Activated CD4-positive, alpha-beta T cell treated with anti-CD3 and anti-CD28 coated beads for 24 hours (primary cell): ENCODE measurements around the gene CDY1.
"Not testable (repeated sequence)": the region's sequence is repeated elsewhere in the genome, so short reads cannot be mapped to it uniquely, and the experiment has no call there.

Source experiments
- DNase-seq, 2 donors: peaks; one replicate each; pipeline ENCODE4 v3.0.0-alpha.2; 2020; ENCODE audit warnings: low read depth in 2 of 2

The CDY1 gene, protein sequence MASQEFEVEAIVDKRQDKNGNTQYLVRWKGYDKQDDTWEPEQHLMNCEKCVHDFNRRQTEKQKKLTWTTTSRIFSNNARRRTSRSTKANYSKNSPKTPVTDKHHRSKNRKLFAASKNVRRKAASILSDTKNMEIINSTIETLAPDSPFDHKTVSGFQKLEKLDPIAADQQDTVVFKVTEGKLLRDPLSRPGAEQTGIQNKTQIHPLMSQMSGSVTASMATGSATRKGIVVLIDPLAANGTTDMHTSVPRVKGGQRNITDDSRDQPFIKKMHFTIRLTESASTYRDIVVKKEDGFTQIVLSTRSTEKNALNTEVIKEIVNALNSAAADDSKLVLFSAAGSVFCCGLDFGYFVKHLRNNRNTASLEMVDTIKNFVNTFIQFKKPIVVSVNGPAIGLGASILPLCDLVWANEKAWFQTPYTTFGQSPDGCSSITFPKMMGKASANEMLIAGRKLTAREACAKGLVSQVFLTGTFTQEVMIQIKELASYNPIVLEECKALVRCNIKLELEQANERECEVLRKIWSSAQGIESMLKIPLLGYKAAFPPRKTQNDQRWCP

DNA sequence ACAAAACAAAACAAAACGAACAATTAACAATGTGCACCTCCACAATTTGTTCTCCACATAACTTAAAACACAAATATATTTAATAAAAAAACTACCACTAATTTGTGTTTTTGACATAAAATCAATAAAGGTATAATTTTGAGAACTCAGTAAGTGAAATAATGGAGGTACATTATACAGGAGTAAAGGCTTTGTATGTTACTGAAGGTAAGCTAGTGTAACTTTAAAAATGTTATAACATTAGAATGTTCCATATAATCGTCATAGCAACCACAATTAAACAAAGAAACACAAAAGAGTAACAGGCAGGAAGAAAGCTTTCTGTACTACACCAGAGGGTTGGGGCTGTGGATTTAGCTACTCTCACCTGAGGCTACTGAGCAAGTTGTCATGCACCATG is at the start of gene CDY1:
TSS of gene CDY1 (plus strand) at position 301 of the 400 bp plus-strand sequence. CDS start 326 bp downstream, outside the sequence.
- not testable (repeated sequence) for DNase-seq

DNA sequence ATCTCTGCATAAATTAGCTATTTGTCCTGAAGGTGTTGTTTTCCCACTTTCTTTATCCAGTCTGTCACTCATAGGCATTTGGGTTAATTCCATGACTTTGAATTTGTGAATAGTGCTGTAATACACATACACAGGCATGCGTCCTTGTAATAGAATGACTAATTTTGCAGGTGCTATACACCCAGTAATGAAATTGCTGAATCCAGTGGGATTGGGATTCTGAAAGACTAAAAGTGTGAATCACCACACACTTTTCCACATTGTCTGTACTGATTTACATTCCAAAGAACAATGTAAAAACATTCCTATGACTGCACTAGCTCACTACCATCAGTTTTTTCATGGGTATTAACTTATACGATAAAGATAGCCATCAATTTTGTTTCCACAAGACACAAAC is 28.6 kb upstream of the CDY1 start:
- not testable (repeated sequence) for DNase-seq

DNA sequence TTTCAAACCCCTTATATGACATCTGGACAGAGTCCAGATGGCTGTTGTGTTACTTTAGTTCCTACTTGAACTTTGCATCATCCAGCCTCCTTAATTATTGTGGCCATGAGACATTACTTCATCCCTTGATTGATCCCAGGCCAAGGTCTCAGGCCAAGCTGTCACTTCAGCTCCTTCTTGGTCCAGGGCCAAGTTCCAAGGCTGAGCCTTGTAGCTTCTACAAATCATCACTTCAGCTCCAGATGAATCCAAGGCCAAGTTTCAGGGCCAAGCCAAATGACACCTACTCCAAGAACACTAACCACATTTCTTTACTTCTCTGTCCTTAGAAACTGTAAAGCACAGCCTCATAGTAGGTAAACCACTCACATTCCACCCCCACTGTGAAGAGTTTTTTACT is 1.7 kb upstream of the CDY1 start:
- not testable (repeated sequence) for DNase-seq

DNA sequence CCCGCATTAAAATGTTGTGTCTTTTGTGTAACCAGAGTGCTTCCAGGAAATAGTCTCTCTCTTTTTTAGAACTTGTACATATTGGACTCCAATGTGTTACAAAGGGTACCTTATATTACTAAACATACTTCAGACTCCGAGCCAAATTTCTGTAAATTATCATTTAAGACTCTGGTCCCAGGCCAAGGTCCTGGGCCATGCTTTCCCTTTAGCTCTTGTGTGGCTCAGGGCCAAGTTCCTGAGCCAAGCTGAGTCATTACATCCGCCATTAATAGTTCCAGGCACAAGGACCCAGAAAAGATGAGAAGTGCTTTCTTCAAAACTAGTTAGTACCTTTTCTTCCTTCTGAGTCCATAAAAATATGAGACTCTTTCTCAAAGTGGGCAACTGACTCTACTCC is 4.6 kb downstream of the CDY1 start:
- not testable (repeated sequence) for DNase-seq

DNA sequence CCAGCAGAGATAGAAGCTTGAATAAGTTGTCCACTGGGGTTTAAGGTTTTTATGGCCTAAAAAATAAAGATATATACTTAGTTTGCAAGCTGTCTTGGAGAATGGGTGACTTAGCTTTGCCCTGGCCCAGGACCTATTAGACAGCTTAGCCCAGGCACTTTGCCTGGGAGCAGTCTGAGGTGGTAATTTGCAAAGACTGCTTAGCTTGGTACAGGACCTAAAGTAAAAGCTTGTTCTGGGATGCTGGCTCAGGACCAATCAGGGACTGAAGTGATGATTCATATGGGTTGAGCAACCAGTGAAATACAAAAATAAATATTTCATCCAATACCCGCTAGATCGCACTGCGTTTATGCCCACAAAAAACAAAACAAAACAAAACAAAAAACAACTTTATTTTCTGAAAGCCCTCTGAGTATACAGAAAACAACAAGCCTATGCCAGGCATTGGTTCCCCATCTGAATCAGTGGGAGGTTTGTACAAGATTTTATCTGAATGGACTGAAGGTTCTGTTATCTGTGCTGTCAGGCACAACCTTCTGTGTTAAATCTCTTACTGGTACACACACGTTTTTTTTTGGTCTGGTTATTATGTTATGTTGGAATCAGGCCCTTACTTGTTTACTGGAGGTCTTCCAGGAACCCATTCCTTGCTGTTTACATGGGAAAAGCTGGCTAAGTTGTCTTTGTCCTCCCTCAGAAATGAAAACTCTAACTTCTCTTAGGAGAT is 8.6 kb downstream of the CDY1 start:
- DNase-seq, result not testable (repeated sequence)

DNA sequence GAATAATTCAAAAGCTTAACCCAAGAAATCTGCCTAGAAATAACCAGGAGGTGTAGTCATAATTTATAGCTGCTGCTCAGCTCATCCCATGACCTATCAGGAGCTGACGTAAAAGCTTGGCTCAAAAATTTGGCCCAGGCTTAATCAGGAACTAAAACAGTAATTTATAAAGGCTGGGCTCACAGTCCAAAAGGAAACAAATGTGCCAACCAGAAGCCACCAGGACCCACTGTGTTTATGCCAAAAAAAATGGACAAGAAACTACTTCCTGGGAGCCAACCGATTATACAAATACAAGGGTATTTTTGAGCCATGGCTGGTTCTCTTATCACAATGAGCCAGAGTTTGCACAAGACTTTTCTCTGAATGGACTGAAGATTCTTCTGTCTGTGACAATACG is 17.9 kb downstream of the CDY1 start:
- DNase-seq, result not testable (repeated sequence)

DNA sequence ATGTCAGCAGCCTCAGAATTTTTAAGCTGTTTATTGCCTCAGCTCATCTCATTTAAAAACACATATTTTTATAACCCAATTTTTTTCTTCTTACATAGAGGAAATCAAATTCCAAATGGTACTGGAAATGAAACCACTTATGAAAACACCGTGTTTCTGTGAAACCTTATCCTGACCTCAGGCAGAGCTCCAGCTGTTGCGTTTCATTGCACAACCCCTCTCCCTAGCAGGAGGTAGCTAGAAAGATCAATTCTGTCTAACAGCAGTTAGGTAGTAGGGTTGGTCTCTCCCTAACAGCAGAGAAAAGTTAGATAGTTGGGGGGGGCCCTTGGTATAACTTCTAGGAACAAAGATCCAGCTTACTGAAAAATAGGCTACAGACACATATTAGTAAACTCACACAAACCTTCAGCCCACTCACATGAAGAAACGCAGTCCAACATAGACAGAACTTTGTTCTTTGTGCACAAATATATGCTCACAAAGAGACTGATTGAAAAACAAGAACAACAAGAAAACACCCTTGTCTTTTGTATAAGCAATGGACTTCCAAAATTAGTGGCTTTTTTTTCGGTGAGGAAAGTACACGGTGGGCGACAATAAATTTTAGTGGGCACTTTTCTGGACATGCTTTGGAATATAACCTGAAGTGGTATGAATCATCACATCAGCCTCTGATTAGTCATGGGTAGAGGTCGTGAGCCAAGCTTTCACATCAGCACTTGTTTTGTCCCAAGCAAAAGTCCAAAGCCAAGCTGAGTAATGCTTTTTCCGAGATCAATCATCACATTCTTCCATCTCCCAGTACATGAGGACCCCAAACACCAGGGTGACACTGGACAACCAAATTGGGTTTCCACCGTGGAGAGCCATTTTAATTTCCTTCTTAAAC is 21.4 kb downstream of the CDY1 start:
- DNase-seq, result not testable (repeated sequence)
